GM19438 (cell line): Measurements from ENCODE around the gene FXYD2.

Source experiments
- ATAC-seq: cut with Tn5 transposase; IDR thresholded peaks from one replicate; pipeline ENCODE4 v1.9.1; 2021; ENCODE audit warnings: low read depth; ENCODE audit not compliant: unreplicated experiment

The FXYD2 gene

DNA sequence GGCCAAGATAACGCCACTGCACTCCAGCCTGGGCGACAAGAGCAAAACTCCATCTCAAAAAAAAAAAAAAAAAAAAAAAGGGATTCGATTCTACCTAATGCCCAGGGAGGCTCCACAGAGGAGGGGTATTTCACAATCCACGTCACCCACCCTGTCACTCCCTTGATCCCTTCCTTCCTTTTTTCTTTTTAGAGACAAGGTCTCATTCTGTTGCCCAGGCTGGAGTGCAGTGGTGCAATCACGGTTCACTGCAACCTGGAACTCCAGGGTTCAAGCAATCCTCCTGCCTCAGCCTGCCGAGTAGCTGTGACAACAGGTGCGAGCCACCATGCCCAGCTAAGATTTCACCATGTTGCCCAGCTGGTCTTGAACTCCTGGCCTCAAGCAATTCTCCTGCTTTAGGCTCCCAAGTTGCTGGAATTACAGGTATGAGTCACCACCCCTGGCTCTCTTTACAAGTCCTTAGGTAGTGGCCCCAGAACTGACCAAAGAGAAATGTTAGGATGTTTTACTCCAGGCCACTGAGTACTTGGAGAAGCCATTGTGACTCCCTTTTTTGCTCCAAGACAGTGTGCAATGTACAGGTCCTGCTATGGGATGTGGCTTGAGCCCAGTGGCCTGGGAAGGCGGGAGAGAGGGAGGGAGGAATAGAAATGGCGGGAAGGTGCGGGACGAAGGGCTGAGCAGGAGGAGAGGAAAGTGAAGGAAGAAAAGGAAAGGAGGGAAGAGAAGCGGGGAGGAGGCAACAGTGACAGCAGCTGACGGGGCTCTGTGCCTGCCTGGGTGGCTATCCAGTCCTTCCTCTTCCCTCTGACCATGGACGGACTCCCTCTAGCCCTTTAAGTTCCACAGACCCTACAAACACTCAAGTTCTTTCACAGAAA, 11.8 kb upstream of the FXYD2 start:
- no peak for ATAC-seq

- no peak for ATAC-seq
Observed at GRCh38 chr11:117835576-117835975, 11.0 kb upstream of the FXYD2 start.

- no peak for ATAC-seq
Observed at GRCh38 chr11:117834838-117835443, 10.4 kb upstream of the FXYD2 start.

DNA sequence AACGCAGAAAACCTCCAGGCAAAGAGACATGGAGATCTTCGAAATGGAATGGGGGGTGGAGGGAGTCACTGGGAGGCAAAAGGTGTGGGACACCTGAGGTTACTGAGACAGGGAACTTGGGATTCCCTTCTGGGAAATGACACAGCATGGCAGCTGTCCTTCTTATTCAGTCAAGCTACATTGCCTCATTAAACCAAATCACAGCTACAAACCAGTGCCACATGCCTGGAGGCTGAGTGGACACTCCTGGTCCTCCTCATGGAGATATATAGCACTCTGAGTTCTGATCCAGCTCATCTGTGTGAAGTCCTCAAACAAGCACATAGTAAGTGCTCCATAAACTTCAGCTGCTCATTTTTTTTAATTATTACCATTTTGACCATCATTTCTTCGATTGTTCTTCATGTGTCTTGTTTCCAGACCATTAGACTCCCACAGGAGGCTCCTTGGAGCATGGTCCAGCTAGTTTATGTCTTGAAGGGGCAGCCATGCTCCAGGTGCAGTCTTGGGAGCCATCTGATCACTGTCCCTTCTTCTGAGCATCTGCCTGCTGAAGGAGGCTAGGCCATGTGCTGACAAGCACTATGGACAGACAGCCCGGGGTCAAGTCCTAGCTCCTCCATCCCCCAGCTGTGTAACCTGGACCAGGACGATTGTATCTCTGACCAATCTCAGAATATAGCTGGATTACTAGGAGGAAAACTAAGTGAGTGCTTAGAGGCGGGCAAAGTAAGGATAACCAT, 9.7 kb upstream of the FXYD2 start:
- no peak for ATAC-seq

GRCh38 chr11:117833401-117833891, 8.9 kb upstream of the FXYD2 start:
- no peak for ATAC-seq

GRCh38 chr11:117832511-117832910, 8.0 kb upstream of the FXYD2 start:
- ATAC-seq, result no peak

DNA sequence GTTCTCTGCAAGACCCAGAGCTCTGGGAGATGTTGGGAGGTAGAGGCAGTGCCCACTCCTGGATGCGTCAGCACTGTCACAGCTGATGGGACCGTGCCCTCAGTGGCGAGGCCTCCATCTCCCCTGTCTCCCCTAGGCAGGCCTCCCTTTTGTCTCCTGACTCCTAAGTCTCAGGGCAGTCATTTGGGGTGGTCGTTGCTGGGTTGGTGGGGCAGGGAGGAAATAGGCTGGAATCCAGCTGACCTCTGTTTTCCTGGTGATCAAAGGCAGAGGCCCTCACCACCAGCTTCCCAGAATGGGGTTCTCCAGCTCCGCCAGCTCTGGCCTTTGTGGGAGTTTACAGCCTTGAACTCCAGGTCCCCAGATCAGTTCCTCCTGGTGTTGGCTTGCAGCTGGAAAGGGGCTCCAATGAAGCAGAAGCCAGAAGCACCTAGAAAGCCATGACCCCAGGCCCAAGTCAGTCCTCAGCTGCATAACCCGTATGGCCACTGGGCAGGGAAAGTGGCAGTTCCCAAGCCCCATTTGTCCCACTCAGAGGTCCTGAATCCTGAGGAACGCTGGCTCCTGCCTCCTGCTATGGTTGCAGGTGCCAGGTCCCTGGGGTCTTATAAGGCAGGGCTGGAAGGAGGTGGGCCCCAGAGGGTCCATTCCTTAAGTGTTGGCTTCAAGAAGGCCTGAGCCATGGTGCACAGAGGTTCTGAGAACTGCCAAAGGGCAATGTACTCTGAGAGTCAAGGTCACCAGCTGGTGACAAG, 7.3 kb upstream of the FXYD2 start:
- ATAC-seq, result no peak

DNA sequence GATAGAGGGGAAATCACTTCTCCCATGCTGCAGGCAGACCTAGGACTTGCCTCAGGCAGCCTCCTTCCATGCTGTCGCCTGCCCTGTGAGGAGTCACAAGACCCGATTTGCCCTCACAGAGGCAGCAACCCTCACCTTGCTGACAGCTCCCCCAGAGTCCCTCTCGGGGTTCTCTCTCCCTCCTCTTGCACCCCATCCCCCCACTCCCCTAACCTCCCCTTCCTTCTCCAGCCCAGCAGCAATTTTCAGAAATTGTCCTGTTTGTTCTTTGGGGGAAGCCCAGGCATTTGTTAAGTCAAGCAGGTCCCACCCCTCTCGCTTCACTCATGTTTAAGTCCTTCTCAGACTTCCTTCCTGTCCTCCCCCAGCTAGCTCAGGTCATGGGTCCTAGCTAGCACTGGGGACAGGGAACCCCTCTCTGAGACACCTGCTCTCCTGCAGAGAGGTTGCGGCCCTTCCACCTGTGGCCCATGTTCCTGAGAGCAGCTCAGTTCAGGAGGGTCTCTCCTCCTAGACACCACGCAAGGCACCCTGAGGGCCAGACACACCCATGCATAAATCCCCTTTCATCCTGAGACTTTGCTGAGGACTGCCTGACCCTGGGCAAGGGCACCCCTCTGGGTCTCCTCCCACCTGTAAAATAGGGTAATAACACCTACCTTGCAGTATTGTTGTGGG, 6.3 kb upstream of the FXYD2 start:
- ATAC-seq, result no peak

DNA sequence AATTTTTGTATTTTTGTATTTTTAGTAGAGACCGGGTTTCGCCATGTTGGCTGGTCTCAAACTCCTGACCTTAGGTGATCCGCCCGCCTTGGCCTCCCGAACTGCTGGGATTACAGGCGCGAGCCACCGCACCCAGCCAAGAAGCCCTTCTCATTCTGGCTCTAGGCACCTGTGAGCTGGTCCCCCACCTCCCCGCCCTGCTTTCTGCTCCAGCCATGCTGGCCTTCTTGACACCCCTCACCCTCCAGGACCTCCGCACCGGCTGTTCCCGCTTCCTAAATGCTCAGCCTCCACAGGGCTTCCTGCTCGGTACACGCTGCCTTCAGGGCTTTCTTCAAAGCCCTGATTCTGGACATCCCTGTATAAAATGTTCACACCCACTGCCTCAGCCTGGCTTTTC, 5.5 kb upstream of the FXYD2 start:
- no peak for ATAC-seq

GRCh38 chr11:117829369-117829725, 4.8 kb upstream of the FXYD2 start:
- no peak for ATAC-seq

DNA sequence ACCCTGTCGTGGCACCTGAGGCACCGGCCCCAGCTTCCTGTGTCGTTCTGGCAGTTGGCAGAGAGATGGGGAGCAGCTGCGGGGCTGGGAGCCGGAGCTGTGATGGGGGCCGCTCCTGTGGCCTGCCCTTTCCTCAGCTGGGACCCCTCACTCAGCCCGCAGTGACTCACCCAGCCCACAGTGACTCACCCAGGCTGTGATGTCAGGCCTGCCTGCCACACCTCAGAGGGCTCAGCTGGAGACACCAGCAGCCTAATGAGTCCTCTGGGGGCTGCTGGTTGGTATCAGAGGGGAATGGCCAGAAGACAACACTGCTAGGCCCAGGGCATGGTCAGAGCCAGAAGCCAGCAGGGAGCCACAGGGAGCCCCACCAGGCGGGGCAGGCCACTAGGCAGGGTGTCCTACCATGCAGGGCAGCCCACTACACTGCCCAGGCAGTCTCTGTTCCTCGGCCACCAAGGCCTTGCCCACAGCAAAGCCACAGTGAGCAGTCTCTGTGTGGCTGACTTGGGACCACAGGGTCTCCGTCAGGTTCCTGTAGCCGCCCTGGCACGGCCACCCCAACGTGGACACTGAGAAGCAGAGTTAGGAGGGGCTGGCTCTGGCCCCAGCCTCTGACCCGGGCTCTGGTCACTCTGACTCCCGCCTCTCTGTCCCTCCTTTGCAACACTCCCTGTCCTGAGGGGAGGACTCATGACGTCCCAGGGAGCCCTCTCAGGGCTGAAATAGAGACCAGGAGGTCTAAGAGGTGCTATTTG, 4.2 kb upstream of the FXYD2 start:
- ATAC-seq, result no peak

DNA sequence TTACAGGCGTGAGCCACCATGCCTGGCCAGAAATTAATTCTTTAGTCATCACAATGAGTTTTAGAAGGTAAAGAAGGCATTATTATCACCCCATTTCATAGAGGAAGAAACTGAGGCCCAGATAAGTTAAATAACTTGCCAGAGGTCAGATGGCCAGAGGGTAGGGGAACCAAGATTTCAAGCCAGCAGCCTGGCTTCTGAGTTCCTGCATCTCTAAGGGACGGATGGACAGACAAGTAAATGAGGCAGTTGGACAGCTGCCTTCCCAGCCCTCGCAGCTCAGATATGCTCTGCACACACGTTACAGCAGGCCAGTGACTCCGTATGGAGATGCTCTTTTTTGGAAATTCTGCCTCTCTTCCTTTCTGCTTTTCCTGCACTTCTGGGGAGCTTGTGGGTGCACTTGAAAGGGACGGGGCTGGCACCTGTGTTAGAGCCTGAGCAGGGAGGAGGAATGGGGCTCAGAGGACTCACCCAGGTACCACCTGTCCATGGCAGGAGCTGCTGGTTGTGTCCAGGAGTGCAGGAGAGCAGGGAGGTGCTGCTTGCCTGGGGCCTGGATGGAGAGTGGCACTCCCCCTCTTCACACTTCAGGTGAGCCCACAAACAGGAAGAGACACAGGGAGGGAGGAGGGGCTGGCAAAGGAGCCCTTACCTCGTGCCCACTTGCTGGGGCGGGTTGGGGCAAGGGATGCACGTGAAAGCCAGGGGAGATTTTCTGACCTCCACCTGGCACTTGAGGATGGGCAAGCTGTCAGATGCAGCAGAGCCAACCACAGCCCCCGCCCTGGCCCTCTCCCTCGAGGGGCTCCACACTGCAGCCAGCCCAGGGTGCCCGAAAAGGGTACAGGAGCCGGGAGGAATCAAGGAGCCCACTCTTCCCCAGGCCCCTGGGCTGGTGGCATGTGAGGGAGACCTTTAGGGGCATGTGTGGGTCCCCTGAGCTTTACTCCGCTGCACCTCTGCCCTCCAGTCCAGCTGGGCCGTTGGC, 3.3 kb upstream of the FXYD2 start:
- ATAC-seq, result no peak

- no peak for ATAC-seq
Observed at GRCh38 chr11:117826832-117827231, 2.3 kb upstream of the FXYD2 start.

- no peak for ATAC-seq
Observed at GRCh38 chr11:117826190-117826570, 1.6 kb upstream of the FXYD2 start.

DNA sequence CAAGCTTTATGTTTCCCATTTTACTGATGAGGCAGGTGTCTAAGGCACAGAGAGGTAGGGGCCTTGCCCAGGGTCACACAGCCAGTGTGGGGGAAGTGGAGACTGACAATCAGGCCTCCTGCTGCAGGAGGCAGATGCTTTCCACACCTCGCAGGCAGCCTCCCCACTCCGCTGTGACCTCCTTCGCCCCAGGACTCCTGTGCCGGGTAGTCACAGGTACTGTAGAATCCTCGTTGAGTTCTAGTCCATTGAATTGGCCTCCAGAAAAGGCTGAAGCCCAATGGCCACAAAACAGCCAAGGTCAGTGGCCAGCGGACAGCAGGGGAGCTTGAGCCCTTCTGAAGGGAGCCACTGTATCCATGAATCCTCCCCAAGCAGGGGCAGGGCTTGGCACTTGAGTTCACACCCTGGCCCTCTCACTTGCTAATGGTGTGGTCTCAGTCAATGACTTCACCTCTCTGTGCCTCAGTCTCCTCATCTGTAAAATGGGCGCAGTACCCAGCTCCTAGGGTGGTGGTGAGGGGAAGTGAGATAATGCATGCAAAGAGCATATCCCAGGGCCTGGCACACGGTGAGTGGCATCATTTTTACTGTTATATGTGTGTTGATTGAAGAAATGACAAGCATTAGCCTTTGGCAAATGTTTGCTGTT, 1.1 kb upstream of the FXYD2 start:
- no peak for ATAC-seq

DNA sequence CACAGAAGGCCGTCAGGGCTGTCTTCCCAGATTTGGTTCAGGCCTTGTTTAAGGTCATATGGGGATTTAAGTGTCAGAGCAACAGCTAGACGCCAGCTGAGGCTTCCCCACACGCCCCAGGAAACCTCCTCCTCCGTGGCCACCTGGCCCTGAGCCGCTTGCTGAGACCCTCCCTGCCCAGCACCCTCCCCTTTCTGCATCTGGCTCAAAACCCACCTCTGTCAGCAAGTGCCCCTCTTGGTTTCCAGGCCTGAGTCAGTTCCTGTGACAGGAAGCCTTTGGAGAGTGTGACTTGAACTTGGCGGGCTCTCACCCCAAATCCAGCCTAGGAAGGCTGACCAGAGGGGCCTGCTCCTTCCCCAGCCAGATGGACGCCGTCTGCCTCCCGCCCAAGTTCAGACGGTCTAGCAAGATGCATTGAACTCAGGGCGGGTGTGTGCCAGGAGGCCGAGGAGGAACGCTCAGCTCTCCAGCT, 561 bp downstream of the FXYD2 start:
- ATAC-seq, result no peak

DNA sequence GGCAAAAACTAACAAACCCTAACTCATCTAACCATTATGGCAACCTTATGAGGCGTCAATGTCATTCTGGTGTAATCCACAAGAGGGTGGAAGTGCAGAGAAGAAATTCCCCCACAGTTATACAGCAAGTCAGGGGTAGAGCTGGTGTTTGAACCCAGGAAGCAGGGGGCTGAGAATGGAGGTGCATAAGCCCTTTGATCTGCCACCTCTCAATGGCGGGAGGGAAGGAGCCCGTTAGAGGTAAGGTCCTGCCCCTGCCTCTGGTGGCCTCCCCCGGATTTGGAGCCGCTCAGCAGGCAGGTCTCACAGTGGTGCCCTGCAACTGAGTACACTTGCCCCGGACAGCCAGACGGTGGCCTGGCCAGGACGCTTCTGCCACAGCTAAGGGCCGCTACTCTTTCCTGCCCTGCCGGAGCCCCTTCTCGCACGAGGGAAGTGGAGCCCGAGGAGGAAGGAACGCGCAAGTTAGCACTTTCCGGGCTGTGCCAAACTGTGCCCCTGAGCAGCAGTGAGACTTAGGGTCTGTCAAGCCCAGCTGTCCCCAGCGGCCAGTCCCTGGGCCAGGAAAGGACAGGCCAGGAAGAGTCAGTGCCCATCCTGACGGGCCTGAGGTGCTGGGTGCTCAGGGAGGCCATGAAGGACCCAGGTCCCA, 1.1 kb downstream of the FXYD2 start:
- no peak for ATAC-seq
